CD4-positive, alpha-beta T cell treated with Interleukin-12 subunit alpha and Interleukin-12 subunit beta, for 1 hour (primary cell): Measurements from ENCODE around the gene INPP5D.
"Not testable (repeated sequence)": the region's sequence is repeated elsewhere in the genome, so short reads cannot be mapped to it uniquely, and the experiment has no call there.

Source experiments
- DNase-seq: peaks from one replicate; pipeline ENCODE4 v3.0.0-alpha.2; 2020

INPP5D gene

DNA sequence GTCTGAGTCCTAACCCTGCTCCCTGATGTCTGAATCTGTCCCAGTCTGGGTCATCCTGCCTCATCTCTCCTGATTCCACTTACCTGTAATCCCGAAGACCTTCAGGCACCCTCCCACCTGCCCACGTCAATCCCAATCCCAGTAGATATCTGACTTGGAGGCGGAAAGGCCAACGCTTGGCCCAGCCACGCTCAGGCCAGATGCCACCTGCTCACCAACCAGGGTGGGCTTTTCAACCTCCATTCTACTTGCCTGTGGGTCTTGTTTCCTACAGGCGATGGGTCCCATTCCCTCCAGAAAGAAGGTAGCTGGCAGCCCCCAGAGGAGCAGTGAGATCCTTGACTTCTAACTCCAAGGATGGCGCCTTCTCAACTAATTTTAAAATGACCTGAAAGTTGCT, 59.7 kb downstream of the INPP5D start:
- DNase-seq, result no peak

DNA sequence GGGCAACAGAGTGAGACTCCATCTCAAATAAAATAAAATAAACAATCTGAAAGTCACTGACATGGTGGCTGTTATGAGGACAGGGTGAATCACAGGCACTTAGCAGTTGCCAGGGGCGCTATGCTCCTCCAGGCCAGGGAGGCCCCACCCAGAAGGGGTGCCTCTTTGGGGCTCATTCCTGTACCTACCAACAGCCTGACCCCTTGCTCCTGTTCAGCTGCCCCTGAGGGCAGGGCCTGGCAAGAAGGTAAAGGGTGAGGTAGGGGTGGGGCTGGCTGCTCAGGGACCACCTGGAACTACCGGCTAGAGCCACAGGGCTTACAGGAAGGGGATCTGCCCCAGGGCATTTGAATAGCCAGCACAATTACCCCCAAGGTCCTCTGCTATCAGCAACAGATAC, 60.3 kb downstream of the INPP5D start:
- DNase-seq, result no peak

DNA sequence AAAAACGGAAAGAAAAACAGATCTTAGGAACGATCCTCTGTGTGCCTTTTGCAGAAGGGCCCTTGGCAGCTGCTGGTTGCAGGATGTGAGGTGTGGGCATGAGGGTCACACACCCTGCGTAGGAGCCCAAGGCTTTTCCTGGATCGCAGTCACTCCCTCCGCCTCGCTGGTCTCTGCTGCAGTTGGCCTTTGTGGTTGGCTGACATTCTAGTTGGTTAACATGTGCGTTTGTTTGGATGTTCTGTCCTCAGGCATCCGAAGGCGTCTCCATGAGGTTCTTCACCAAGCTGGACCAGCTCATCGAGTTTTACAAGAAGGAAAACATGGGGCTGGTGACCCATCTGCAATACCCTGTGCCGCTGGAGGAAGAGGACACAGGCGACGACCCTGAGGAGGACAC, 61.7 kb downstream of the INPP5D start:
- DNase-seq, result no peak

DNA sequence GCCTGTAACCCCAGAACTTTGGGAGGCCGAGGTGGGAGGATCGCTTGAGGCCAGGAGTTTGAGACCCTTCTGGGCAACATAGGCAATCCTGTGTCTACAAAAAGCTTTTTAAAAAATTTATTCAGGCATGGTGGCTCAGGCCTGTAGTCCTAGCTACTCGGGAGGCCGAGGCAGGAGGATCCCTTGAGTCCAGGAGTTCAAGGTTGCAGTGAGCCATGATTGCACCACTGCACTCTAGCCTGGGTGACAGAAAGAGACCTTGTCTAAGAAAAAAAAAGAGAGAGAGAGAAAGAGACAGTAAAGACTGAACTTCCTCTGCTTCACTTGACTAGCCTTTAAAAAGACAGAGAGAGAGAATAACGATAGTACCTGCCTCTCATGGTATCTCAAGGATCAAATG, 62.4 kb downstream of the INPP5D start:
- DNase-seq, result no peak

DNA sequence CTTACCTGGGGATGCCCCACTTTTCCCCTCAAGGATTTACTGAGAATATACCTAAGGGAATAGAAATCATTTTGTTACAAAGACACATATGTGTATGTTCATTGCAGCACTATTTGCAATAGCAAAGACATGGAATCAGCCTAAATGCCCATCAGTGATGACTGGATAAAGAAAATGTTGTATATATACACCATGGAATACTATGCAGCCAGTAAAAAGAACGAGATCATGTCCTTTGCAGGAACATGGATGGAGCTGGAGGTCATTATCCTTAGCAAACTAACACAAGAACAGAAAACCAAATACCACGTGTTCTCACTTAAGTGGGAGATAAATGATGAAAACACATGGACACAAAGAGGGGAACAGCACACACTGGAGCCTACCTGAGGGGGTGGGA, 63.4 kb downstream of the INPP5D start:
- DNase-seq, result not testable (repeated sequence)

DNA sequence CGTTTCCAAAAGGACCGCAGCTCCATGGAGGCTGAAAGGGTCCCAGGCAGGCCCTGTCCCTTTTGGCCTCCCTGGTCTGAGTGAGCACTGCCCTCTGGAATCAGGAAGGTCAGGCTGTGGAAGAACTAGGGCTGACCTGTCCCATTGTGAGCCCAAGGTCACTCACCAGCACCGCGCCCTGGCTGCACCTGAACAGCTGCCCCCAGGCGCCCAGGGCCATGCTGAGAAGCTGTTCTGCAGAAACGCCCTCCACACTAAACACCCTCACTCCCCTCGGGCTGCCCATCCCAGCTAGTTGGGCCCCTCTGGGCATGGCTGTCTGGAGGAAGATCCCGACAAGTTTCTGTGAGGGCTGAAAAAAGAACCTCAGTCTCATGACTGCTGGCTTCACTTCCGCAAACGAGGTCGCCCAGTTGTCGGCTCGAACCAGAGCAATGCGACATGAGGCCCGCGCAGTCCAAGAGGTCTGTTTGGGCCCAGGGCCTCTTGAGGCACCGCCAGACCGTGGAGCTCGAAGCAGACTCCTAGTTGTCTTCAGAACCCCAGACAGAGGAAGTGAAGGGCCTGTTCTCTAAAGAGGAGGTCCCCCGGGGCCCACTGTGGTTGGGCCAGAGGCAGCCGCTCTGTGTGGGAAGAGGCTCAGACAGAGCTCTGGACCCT, 64.4 kb downstream of the INPP5D start:
- DNase-seq, result no peak

DNA sequence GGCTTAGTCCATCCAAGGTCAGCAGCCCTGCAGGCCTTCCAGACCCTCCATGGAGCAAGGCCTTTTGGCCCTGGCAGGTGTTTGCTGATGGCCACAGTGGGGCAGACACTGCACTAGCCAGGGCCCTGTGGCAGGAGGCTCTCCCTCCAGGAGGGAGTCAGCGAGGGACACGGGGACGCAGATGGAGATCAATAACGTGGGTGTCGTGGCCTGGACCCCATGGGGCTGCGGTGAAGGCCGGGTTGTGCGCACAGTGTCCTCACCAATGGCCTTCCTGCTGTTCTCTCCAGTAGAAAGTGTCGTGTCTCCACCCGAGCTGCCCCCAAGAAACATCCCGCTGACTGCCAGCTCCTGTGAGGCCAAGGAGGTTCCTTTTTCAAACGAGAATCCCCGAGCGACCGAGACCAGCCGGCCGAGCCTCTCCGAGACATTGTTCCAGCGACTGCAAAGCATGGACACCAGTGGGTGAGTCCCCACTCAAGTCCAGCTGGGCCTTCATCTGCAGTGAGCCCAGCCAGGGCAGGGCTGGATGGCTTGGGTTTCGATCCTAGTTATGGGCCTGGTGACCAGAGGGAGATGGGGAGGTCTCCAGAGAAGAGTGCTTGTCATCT, 65.4 kb downstream of the INPP5D start:
- no peak for DNase-seq

DNA sequence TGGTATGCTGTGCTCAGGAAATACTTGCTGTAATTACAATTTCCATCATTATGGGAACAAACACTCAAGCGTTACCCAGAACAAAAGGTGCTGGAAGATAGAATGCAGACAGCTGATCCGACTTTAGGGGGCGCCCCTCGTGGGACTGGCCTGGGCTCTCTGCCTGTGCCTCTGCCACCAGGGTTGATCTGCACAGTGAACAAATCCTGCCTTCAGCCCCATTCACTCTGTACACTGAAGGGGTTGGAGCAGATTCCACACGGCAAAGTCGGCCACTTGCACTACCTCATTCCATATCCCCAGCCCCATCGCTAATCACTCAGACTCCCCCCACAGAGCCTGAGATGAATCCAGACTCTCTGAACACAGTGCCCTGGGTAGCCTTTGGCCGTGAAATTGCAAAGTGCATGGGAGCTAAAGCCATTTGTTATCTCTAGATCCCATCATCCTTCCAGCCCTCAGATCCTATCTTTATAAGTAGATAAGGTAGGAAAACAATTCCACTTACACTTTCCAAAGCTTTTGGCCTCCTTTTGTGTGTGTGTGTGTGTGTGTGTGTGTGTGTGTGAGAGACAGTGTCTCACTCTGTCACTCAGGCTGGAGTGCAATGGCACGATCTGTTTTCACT, 69.3 kb downstream of the INPP5D start:
- no peak for DNase-seq

DNA sequence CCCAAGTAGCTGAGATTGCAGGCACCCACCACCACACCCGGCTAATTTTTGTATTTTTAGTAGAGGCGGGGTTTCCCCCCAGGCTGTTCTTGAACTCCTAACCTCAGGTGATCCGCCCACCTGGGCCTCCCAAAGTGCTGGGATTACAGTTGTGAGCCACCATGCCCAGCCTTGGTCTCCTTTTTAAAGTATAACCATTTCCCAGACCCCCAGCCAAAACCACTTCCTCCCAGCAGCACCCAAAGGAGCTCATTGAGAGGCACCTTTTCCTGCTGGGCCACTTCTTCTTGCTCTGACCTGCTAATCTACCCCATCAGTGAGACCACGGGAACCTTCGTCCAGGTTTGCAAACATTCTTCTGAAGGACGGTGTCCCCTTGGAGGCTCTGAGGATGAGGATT, 69.9 kb downstream of the INPP5D start:
- DNase-seq, result no peak

DNA sequence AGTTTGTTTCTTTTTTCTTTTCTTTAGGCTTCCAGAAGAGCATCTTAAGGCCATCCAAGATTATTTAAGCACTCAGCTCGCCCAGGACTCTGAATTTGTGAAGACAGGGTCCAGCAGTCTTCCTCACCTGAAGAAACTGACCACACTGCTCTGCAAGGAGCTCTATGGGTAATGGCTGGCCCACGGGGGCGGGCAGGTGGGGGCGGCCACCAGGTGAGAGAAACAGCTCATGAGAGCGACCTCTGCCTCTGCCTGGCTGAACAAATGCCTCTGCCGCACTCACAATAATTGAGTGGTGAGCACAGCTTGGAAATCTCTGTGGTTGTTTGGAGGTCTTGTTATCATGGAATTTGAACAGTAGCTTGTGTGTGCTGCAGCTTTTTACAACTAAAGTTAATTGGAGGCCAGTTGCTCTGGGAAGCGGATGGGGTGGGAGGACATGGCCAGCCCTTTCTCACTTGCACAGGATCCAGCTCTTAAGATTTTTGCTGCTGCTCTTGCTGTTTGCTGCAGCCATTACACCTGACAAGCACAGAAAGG, 70.4 kb downstream of the INPP5D start:
- no peak for DNase-seq

DNA sequence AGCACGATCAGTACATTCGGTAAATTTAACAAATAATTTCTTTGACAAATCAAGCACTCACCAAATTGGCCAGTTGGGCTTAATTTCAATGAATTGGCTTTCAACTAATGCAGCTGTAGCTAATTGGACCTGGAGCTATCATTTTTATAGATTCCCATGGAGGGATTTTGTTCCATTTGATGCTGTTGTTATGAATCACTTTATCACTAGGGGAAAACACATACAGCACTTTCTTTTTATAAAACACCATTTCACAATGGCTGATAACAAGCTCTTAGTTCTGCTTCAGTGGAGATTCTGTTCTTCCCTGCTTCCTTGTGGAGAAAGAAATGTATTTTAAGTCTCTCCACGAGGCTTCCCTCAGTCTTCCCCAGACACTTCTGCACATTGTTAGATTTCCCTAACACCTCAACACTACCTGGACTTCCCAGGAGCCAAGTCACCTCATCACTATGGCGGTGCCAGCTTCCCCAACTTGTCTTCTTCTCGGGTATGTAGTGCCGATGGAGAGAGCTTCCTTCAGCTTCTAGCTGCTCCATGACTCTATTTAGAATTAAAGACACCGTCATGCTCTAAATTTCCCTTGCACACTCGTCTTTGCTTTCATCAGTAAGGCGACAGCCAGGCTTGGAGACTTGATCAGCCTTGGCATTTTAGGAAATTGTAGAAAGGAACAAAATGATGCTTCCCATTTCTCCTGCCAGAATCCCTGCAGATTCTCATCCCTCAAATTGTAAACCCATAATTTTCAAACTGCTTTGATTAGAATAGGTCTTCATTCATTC, 72.0 kb downstream of the INPP5D start:
- DNase-seq, result no peak

DNA sequence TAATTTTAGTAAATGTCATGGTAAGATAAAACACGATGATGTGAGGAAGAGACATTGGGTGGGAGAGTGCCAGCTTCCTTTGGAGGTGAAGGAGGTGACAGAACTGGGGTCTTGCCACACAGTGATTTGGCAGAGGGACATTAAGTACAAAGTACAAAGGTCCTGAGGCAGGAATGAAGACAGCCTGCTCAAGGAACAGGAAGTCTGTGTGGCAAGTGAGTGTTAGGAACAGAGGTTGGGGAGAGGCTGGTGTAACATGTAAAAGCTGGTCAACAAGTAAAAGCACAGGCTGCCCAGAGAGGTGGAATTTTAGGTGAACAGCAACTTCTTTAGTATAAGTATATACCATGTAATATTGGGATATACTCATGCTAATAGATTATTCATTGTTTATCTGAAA, 73.1 kb downstream of the INPP5D start:
- no peak for DNase-seq

DNA sequence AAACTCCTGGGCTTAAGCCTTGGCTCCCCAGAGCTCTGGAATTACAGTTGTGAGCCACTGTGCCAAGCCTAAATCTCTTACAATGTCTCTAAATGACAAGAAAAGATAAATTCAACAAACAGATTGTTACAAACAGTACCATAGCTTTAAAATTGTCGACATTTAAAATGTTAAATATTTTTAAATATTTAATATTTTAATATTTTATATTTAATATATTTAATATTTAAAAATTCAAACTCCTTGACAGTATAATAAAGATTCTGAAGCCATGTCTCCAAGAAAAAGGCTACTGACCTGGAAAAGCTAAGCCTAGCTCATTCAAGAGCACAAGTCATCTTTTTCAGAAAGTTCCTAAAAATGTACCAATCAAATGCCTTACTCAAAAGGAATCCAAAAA, 75.3 kb downstream of the INPP5D start:
- no peak for DNase-seq

DNA sequence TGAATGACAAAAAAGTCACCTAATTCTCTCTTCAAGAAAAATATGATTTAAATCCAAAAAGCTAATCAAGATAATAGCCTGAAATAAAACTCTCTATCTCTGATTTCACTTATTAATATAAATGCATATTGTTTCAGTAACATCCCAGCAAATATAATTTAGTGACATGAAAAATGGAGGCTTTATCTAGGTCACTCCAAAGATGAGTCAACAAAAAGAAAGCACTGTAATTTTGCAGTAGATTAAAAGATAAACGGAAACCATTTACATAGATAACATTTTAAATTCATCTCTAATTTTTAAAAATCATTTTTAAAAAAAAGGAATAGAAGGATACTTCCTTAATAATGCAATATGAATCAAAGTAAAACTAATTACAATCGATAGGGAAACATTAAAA, 76.9 kb downstream of the INPP5D start:
- no peak for DNase-seq

DNA sequence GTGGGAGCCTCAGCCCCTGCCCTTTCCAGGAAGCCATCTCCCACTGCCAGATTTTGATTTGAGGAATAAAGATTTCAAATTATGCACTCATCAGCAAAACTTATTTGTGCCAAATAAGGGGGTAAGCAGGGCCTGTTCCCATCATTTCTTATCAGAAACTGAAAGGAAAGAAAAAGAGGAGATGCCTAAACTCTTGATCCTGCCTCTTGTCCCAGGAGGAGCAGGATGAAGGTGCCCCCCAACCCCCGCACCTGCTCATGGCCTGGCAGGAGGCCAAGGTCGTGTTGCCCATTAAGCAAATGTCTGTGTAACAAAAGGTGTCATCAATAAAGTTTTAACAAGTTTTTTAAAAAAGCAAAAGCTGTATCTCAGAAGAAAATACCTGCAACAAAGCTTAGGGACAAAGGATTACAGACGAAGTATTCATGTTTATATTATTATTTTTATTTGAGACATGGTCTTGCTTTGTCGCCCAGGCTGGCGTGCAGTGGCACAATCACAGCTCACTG, 80.0 kb downstream of the INPP5D start:
- DNase-seq, result no peak

DNA sequence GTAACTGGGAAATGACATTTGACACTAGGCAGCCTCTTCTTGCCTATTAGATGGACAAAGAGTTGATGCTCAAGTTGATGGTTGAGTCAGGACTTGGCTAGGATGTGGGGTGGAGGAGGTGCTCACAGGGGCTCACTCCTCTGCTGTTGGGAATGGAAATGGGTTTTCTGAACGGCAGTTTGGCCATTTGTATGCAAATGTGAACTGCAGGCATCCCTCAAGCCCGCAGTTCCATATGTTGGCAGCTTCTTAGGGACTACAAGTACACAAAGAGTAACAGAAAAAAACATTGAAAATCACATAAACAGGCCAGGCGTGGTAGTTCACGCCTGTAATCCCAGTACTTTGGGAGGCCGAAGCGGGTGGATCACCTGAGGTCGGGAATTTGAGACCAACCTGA, 80.8 kb downstream of the INPP5D start:
- no peak for DNase-seq

DNA sequence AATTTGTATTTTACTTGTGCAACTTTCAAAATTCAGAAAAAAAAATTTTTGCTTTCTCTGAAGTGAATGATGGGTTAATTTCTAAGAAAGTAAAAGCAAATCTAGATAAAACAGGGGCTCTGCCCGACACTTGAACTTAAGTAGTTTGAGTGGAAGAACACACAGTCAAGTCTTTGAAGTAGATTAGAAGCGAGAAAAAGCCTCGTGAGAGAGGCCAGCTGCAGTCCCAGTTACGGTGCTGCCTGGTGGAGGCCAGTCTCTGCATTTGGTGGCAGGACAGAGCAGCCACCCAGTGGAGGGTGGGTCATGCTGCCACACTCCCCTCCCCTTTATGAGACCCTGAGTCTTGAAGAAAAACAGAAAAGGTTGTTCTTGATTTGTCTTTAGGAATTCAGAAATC, 81.8 kb downstream of the INPP5D start:
- no peak for DNase-seq

DNA sequence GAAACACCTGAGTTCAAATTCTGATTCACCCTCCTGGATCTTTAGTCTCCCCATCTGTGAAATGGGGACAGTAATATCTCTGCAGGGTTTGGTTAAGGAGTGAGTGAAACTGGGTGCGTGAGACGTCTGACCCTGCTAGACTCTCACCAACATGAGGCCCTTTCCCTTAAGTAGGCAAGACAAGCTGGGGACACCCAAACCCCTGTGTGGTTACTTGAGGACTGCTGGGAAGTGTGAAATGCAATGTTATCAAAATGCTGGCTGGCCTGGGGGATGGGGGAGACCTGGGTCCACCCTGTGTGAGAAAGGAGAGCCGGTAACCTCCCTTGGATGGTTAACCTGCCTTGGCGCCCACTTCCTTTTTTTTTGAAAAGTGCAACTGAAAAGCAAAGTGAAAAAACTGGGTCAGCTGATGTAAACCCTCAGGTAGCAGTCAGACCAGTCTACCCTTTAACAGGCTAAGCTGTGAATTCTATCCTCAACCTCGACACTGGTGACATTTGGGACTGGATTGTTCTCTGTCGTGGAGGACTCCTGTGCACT, 82.3 kb downstream of the INPP5D start:
- DNase-seq, result peak; percentile 42

DNA sequence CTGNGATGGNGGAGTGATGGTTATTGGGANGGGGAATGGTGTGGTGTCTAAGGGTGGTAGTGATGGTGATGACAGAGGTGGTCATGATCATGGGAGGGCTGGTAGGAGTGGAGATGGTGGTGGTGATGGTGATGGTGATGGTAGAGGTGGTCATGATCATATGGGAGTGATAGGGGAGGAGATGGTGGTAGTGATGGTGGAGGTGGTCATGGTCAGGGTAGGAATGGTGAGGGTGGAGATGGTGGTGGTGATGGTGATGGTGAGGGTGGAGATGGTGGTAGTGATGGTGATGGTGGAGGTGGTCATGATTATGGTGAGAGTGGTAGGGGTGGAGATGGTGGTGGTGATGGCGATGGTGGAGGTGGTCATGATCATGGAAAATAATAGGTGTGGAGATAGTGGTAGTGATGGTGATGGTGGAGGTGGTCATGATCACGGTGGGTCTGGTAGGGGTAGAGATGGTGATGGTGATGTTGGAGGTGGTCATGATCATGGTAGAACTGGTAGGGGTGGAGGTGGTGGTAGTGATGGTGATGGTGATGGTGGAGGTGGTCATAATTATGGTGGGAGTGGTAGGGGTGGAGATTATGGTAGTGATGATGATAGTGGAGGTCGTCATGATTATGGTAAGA, 83.7 kb downstream of the INPP5D start:
- DNase-seq, result no peak

DNA sequence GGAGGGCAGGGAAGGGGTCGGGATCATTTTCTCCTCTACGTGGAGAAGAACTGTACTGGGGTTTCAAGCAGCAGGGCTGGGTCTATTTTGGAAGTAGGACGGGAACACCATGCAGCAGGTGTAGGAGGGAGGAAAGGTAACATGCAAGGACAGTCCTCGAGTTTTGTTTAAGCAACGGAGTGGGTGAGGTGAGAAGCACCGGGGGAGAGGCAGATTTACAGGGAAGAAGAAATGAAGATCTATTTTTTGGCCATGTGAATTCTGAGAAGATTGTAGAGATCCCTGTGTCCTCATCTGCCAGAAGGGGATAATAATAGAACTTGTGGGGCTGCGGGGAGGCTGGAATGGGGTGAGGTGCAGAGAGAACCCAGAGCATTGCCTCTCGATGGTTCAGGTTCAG, 85.6 kb downstream of the INPP5D start:
- no peak for DNase-seq

DNA sequence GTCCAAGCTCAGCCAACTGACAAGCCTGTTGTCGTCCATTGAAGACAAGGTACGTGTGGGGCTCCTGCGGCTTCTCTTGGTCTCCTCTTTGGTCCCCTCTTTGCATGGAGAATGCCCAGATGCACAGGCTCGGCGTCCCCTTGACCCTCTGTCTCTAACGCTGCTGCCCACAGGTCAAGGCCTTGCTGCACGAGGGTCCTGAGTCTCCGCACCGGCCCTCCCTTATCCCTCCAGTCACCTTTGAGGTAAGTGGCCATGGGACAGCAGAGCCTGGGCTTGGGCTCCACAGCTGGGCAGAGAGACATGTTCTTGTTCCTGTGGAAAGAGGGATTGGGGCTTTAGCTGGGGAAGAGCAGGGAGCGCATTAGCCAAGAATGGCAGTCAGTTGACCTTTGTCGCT, 86.1 kb downstream of the INPP5D start:
- no peak for DNase-seq

DNA sequence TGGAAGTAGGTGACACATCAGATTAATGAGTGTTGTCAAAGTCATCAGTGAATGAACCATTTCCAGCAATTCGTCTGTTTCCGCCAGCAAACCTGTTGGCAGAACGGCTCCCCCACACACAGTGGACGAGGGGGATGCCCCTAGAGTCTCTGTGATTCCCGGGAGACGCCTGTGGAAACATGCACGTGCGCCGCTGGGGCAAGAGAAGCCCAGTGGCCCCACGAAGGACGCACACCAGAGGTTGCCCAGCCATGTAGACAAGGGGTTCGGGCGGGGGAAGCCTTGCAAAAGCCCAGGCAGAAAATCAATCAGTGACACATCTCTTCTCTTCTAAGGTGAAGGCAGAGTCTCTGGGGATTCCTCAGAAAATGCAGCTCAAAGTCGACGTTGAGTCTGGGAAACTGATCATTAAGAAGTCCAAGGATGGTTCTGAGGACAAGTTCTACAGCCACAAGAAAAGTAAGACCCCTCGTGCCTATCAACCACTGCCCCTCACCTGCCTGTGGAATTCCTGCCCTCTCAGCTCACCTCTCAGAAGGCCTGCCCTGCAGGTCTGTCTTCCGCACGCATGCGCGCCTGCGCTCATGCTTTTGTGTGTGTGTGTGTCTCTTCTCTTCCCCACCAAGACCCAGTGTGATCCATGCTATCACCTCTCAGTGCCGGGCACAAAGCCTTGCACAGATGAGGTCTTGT, 87.1 kb downstream of the INPP5D start:
- DNase-seq, result no peak
